GM12801 (cell line): ENCODE measurements around the gene LORICRIN.

ENCODE experiments used
- CTCF ChIP-seq: IDR thresholded peaks from one replicate; pipeline ENCODE4 v1.5.1; 2011; ENCODE audit warnings: control low read depth; ENCODE audit not compliant: insufficient read length; ENCODE audit errors: extremely low read depth

The LORICRIN gene

GRCh38 chr1:153308540-153308939, 49.1 kb downstream of the LORICRIN start:
- TF ChIP-seq CTCF = no peak

DNA sequence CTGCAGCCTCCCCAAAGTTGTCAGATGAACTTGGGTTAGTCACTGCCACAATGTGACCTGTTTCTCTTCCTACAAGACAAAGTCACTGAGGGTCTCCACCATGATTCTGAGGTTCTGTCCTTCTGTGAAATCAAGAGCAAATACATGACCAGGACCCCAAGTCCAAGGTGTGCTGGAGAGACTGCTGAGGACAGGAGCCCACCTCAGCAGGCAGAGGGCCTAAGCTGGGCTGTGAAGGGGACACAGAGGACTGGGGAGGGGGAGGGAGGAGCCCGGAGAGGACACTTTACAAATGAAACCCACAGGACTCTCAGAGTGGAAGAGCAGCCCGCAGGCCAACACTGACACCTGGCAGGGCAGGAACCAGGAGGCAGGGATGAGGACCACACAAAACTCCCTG, 50.0 kb downstream of the LORICRIN start:
- TF ChIP-seq CTCF = no peak

DNA sequence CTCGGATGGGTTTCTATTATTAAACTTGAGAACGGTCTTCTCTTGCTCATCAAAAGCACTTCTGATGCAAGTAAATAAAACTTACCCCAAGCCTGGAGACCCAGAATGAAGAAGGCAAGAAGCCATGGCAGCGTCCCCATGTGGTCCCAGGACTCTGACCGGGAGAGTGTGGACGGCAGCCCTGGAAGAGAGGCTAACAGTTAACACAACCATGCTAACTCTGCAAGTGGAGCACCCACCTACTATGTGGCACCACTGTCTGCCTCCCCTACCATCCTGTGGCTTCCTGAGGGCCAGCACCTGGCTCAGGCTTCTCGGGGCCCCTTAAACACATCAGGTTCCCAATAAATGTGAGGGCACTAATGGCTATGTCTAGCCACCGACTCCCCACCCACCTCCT, 51.0 kb downstream of the LORICRIN start:
- no peak for TF ChIP-seq CTCF
